GM10847 (cell line): ENCODE results near the gene PLCL1.

Experiments
- POLR2A ChIP-seq: IDR thresholded peaks from 2 replicates; pipeline ENCODE4 v1.6.1; 2011; ENCODE audit not compliant: insufficient read length; ENCODE audit errors: extremely low read depth

PLCL1 gene

DNA sequence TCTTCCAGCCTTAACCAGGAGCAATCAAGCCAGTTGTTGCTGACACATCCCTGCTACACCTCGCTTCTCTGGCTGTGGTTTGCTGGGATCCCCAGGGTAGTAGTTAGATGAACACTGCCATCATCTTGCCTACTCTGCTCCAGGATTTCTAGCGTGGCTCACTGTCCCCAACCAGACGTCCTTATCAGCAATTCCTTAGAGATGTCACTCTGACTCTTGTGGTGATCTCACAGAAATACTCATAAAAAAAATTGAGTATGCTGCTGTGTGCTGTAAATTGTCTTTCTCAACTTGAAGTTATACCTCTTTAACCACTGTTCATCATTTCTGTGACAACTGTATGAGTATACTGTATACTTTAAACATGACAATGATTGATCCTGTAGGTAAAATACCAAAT is 63.2 kb downstream of the PLCL1 start:
- no peak for TF ChIP-seq POLR2A

DNA sequence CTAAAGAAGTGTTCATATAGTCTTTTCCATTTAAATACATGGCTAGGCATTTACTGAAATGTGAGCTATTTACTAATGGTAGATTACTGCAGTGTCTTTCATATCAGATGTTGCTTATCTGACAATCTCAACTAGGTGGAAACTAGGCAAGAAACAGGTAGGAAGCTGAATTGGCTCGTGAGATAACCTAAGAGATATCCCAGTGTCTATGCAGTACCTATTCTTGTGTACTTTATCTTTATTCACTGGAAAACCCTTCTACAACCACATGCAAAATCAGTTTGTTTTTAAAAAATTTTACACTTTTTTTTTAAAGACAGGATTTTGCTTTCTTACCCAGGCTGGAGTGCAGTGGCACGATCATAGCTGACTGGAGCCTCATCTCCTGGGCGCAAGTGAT is 63.8 kb downstream of the PLCL1 start:
- no peak for TF ChIP-seq POLR2A

DNA sequence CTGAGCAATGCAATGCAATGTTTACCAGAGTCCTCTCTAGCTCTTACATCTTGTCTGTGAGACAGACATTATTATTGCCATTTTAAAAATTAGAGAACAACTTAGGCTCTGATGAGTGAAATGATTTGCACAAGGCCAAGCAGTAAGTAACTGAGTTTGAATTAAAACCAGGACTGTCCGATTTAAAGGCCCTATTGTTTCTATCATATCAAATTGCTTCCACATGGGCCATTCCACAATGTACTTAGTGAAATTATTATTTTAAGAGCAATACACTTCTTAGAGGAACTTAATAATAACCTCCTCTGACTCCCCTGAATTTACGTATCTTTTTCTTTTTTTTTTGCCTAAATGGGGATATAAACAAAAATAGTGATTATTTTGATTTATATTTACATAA is 64.6 kb downstream of the PLCL1 start:
- TF ChIP-seq POLR2A, result no peak

DNA sequence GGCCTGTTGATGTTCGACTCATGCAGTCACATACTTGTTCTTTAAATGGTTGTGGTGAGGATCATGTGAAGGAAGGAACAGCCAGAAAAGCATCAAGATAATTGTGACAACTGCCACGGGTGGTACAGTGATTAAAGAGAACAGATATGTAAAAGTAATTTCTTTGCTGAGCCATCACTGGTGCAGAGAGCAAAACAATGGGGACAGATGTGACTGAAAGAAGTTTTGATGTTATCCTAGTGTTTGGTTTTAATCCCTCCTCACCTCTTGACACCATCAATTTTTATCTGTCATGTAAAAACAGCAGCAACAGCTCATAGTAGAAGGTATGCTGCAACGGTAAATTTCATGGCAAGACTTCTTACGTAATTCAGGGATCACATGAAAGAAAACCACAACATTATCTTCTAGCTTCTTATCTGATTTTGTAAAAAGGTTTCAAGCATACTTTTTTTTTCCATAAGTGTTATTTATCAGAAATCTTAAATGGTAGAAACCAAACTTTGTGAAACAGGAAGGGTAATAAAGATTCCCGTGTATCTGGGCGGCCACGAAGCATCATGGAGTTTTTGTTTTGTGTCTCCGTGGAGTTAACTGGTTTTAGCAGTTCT is 65.2 kb downstream of the PLCL1 start:
- no peak for TF ChIP-seq POLR2A

DNA sequence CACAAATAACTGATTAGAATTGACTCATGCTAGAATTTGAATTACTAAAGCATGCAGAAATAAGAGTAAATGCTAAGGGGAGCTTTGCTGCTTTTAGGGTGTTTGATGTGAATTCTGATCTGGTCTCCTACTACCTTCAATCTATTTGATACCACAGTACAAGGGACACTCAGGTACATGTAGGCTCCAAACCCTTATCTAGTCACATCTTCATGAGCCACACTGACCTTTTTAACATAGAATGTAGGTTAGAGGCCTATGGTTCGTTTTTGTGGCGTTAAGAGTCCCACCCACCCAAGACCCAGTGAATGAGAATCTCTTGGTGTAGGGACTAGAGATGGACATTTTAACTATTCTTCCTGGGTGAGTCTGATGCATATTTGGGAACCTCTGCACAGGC is 65.7 kb downstream of the PLCL1 start:
- no peak for TF ChIP-seq POLR2A

DNA sequence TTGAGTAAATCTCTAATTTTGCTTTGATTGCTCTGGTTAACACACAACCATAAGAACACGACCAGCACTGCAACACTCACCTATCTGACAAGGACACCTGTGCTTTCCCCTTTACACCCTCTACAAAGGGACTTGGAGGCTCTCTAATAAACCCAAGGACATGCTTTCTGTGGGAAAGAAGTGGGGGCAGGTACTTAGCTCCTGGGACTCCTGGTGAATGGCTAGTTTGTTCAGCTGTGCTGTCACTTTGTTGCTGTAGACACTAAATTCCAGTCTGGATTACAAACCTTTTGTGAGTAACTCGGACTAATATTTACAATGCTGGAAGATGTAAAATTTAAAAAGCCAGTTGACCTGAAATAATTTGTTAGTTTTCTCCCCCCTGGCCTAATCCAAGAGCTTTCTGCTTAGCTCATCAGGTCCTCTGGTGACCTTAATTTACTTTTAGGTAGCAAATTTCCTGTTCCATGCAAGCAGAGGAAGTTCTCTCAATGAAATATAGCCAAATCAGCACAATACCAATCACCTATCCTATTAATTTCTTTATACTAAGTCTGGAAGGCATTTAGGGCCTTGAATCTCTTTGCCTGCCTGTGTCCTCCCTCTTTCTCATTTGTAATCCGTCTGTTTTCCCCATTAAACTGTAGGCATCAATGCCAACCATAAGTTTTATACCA is 67.5 kb downstream of the PLCL1 start:
- no peak for TF ChIP-seq POLR2A

DNA sequence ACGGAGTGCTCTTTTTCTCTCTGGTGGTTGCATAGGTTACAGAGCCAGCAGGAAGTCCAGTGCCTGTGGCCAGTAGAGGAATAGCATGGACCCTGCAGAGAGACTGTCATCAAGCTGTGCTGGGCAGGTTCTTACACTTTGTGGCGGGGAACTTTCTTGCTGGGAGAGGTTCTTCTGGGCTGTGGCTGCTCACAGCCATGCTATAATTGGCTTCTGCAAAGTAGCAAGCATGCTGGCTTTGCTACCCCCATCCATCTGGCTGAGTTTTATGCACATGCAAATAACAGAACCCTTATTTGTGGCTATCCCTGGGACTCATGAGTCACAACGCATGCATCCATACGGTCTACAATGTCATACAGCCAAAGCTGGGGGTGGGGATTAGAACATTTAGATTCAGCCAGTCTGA is 68.9 kb downstream of the PLCL1 start:
- TF ChIP-seq POLR2A, result no peak

DNA sequence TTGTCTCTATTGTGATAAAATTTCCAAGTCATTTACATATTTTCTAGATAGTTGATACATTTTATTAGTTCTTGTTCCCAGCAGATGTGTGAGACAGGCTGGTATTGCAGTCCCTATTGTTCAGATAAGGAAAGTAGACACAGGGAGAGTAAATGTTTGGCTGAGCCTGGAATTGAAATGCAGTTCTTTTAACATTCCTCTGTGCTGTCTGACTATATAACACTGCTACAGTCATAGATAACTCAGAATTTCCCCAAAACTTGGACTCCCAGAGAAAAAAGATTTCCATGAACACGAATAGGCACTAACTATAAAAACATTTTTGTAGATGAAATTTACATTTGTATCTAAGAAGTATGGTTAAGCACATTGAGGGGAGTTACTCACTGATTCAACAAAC is 71.4 kb downstream of the PLCL1 start:
- no peak for TF ChIP-seq POLR2A

DNA sequence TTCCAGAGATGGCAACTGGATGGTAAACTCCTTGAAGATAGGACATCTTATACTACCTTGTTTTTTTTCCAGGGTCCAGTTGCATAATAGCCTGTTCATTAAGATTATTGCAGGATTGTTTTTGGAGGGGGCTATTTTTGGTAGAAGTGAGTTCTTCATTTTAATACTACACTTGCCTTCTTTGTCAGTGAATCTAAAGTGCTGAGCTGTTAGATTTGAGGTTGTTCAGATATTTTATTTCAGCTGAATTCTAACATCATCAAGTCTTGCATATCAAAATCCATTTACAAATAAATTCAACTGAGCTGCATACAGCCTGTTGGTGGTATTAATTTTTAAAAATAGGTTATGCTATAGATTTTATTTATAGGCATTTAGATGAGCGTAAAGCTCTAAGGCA is 72.1 kb downstream of the PLCL1 start:
- no peak for TF ChIP-seq POLR2A

DNA sequence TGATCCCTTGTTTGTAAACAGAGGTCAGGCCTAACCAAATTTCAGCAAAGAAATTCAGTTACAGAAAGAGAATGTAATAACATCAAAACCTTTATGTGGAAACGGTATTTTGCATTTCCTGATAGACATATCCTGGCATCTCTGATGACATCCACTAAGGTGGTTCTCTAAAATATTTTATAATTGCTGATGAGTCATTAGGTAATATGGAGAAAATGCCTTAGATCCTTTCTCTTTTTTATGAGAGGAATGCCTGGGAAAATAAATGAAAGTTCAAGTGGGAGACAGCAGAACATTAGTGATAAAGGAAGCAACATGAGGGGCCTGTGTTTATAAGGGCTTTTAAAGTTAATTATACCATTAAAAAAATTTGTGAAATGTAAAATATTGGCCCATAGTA is 72.6 kb downstream of the PLCL1 start:
- TF ChIP-seq POLR2A, result no peak

DNA sequence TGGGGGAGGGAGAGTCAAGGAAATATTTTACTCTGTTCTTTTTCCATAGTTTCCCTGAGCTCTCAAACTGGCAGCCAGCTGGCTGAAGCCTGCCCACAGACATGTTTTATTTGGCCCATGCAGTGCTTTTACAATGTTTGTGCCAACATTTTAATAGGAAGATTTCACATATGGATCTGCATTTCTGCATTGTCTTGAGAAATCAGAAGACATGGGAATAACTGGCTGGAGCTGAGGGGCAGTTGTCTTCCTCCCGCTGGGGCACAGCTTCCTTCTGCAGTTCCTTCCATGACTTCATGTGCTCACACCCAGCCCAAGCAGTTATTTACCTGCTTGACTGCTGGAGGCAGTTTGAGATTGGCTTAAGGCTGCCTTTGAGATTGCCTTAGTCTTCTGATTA is 74.4 kb downstream of the PLCL1 start:
- TF ChIP-seq POLR2A, result no peak

DNA sequence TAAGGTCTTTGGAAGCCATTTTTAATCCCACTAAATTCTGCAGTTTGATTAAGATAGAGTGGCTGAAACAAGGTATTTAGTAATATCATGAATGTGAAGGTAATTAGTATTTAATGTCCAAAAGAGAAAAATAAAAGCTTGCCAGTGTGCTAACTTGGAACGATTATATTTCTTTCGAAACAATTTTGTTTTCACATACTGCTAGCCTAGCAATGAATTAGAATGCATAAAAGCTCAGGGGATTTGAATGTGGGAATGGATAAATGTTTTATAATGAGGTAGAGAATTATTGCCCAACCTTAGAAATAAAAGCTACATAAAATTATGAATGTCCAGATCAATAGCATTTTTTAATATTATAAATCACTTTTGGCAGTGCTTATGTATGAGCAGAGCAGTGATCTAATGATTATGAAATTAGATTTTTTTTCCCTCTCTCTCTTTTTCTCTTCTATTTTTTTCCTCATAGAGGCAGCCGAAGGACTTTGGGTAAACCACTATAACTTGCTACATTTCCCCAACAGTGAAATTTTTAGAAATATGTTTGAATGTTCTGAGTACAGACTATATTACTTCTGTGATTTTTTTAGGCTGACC is 75.5 kb downstream of the PLCL1 start:
- TF ChIP-seq POLR2A, result no peak

DNA sequence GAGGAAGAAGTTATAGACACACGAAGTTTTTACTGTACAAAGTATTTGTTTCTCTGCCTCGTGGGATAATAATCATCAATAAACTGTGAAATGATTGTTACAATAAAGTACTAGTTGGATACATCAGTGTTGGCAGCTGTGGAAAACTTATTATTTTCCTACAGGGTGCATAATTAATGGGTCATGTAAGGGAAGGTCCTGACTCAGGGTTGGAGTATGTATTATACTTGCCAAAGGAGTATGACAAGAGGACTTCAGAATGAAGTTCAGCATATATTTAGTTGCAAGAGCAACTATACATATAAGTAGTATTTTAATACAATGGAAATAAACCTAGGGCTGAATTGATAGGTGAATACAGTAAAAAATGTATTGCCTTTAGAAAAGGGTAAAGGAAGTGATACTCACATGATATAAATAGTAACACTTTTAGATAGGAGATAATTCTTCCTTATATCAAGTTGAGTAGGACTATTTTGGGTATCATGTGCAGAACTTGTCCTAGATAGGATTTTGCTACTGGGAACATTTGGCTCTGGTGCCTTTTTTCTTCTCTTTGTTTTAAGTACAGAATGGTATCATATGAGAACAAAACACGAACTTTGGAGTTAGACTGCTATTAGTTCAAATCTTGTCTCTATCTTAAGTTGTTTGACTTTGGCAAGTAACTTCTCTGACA is 79.1 kb downstream of the PLCL1 start:
- no peak for TF ChIP-seq POLR2A

DNA sequence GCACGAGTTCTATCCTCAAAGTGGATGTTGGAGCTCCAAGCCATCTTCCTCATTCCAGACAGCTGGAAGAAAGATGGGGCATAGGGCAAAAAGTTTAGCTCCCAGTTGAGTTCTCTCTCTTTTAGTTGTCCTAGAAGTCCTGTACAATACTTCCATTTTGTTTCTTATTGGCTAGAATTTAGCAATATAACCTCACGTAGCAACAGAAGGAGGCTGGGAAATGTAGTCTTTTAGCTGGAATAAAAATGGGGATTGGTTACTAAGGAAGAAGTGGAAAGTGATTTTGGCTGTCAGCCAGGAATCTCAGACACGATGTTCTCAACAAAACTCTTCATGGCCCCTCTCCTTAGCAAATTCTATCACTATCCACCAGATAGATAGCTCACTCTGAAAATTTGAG is 79.9 kb downstream of the PLCL1 start:
- TF ChIP-seq POLR2A, result no peak

DNA sequence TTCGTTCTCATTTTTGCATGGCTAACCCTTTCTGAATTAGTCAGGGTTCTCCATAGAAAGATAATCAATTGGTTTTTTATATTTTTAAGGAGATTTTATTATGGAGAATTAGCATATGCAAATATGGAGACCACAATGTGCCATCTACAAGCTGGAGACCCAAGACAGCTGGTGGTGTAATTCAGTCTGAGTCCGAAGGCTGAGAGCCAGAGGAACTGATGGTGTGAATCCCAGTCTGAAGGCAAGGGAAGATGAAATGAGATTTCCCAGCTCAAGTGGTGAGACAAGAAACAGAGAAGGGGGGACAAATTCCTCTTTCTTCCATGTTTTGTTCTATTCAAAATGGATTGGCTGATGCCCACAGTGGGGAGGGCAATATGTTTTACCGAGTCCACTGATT is 80.7 kb downstream of the PLCL1 start:
- TF ChIP-seq POLR2A, result no peak

DNA sequence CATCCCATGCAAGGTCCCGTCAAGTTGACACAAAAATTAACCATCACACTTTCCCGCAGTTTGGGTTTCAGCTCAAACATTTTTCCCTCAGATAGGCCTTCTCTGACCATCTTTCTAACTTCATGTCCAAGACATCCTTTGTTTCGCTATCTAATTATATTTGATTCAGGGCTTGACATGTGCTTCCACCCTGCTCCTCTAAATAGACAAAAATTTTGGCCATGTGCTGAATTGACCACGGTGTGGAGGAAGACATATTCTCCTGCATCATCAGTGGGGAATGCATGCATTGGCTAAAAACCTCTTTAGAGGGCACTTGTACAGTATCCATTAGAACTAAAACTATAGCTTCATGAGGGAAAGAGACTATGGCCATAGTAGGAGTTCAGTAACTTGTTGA is 81.2 kb downstream of the PLCL1 start:
- no peak for TF ChIP-seq POLR2A
